T-helper 1 cell treated with Interleukin-12 subunit alpha and Interleukin-12 subunit beta and Interleukin-4 antibody, amounts not matched to agents 30 μg/mL and 1 μg/mL, for 36 hours (primary cell): ENCODE measurements around the gene PDZD7.
"Not testable (repeated sequence)": the region's sequence is repeated elsewhere in the genome, so short reads cannot be mapped to it uniquely, and the experiment has no call there.

ENCODE experiments used
- H3K27ac Mint-ChIP-seq: one replicate; pipeline ENCODE4 v1.8.0; 2021; ENCODE audit warnings: mild to moderate bottlenecking, mixed read lengths
- H3K27me3 Mint-ChIP-seq: one replicate; pipeline ENCODE4 v1.8.0; 2021; ENCODE audit warnings: low read depth, mixed read lengths
- H3K36me3 Mint-ChIP-seq: one replicate; pipeline ENCODE4 v1.8.0; 2021; ENCODE audit warnings: low read depth, mixed read lengths
- H3K4me1 Mint-ChIP-seq: one replicate; pipeline ENCODE4 v1.8.0; 2021; ENCODE audit warnings: low read depth, mixed read lengths
- H3K4me3 Mint-ChIP-seq: one replicate; pipeline ENCODE4 v1.8.0; 2021; ENCODE audit warnings: mild to moderate bottlenecking, moderate library complexity, mixed read lengths
- H3K9me3 Mint-ChIP-seq: one replicate; pipeline ENCODE4 v1.8.0; 2021; ENCODE audit warnings: mixed read lengths

The PDZD7 gene

DNA sequence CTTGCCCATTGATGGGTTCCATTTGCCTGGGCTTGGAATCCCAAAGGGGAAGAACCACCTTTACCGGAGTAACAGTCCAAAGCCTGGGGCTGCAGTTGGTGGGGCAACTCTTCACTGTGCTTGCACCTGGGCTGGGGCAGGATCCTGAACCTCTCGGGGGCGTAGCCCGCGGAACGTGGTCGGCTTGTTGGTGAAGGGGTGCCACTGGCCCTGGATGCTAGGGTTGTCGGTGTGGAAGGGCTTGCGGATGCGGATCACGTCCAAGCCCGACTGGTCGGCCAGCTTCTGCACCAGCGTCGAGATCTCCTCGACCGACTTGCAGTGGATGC, 44.3 kb downstream of the PDZD7 start:
- peak overlapping the region; percentile 98 for H3K4me3 Mint-ChIP-seq
- peak overlapping the region; percentile 15 for H3K27ac Mint-ChIP-seq
- no peaks in the 10 kb centered on the region for H3K27me3 Mint-ChIP-seq
- peaks cover 21% of the 10 kb centered on the region for H3K36me3 Mint-ChIP-seq
- H3K4me1 Mint-ChIP-seq, result peaks cover 18% of the 10 kb centered on the region
- no peaks in the 10 kb centered on the region for H3K9me3 Mint-ChIP-seq

- no peak overlapping the region for H3K27ac Mint-ChIP-seq
- H3K9me3 Mint-ChIP-seq, result no peaks in the 10 kb centered on the region
- H3K4me1 Mint-ChIP-seq, result peaks cover 18% of the 10 kb centered on the region
- H3K4me3 Mint-ChIP-seq, result no peak overlapping the region
- no peaks in the 10 kb centered on the region for H3K27me3 Mint-ChIP-seq
- H3K36me3 Mint-ChIP-seq, result peaks cover 14% of the 10 kb centered on the region
These were observed 45.6 kb downstream of the PDZD7 start for GRCh38 chr10:100985336-100985735.

DNA sequence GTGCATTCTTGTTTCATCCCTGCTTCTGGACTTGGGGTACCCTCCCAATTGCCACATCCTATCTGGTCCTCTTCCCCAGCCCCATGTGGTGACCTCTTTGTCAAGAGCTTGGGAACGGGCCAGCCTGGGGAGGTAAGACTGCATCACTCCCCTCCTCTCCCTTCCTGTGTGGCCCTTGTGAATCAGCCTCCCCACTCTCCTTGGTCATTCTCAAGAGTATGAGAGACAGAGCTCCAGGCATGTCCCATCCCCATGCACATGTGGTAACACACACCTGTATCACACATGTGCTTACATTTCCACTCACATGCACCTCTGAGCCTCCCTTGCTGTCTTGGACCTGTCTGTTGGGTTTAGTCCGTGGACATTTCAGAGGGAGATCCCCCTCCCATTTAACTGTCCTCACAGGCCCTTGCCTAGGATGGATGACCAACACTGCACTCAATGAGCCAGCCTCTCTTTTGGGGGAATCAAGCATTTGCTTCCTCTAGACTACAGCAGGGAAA, 46.2 kb downstream of the PDZD7 start:
- no peaks in the 10 kb centered on the region for H3K27me3 Mint-ChIP-seq
- H3K9me3 Mint-ChIP-seq, result no peaks in the 10 kb centered on the region
- peaks cover 13% of the 10 kb centered on the region for H3K36me3 Mint-ChIP-seq
- peaks cover 18% of the 10 kb centered on the region for H3K4me1 Mint-ChIP-seq
- no peak overlapping the region for H3K27ac Mint-ChIP-seq
- H3K4me3 Mint-ChIP-seq, result no peak overlapping the region

- Mint-ChIP-seq H3K36me3 (peaks cover 13% of the 10 kb centered on the region), H3K27me3 (no peaks in the 10 kb centered on the region), H3K9me3 (no peaks in the 10 kb centered on the region), H3K4me1 (peaks cover 14% of the 10 kb centered on the region), H3K4me3 (no peak overlapping the region), H3K27ac (no peak overlapping the region)
These were observed 46.9 kb downstream of the PDZD7 start for GRCh38 chr10:100983868-100984671.

DNA sequence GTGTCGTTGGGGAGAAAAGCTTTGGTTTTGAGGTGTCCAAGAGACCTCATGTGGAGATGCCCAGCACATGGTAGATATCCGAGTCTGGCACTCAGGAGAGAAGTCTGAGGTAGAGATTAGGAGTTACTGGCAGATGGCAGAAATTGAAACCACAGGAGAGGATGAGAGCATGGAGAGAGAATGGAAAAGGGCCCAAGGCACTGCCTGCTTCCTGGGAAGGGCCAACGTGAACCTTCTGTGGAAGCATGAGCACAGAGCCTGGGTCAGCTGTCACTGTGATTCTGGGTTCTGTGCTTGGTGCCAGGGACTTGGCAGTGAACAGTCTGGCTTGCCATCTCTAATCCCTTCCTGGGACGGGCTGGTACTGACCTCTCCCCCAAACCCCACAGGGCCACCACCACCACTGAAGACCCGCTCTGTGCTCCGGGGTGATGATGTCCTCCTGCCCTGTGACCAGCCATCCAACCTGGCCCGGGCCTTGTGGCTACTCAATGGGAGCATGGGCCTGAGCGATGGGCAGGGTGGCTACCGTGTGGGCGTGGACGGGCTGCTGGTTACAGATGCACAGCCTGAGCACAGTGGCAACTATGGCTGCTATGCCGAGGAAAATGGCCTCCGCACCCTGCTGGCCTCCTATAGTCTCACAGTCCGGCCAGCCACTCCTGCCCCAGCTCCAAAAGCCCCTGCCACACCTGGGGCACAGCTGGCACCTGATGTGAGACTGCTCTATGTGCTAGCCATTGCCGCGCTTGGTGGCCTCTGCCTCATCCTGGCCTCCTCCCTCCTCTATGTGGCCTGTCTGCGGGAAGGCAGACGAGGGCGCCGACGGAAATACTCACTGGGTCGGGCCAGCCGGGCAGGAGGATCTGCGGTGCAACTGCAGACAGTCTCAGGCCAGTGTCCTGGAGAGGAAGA, 47.8 kb downstream of the PDZD7 start:
- no peaks in the 10 kb centered on the region for H3K27me3 Mint-ChIP-seq
- no peak overlapping the region for H3K27ac Mint-ChIP-seq
- H3K9me3 Mint-ChIP-seq, result no peaks in the 10 kb centered on the region
- peaks cover 14% of the 10 kb centered on the region for H3K4me1 Mint-ChIP-seq
- H3K36me3 Mint-ChIP-seq, result peaks cover 13% of the 10 kb centered on the region
- H3K4me3 Mint-ChIP-seq, result no peak overlapping the region

DNA sequence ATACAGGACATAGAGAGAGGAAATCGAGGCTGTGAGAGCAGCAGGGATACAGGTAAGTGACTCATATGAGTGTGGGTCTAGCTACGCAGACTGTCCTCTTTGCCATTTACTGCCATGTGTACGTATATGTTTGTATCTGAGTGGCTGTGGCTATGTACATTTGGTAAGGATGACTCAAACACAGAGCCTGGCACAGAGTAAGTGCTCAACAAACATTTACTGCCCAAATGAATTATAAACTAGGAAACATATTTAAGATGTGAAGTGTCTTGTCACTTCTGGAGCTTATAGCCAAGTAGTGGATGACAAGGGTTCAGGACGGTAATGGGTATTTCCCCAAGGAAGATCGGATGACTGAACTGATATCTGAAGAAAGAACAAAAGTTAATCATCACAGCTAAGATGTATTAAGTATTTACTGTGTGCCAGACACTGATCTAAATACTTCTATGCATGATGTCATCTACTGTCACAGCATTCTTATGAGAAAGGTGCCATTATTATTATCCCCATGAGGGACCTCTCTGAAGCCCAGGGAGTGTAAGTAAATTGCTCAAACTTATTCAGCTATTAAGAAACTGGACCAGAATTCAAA, 49.7 kb downstream of the PDZD7 start:
- Mint-ChIP-seq H3K27ac (no peak overlapping the region), H3K4me1 (peaks cover 6% of the 10 kb centered on the region), H3K27me3 (no peaks in the 10 kb centered on the region), H3K9me3 (no peaks in the 10 kb centered on the region), H3K36me3 (peaks cover 5% of the 10 kb centered on the region), H3K4me3 (no peak overlapping the region)

DNA sequence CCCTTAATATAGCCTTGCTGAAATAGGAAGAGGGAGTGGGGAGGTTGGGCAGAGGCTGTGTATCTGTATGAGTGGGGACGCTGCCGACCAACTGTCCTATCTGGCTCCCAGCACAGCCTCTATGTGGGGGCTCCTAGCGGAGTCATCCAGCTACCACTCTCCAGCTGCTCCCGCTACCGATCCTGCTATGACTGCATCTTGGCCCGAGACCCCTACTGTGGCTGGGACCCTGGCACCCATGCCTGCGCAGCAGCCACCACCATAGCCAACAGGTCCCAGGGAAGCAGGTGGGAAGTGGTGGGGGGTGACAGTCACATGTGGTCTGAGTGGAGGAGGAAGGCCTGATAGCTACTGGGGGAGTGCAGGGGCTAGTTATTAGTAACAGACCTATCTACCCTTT, 50.2 kb downstream of the PDZD7 start:
- H3K36me3 Mint-ChIP-seq, result peaks cover 5% of the 10 kb centered on the region
- no peak overlapping the region for H3K4me3 Mint-ChIP-seq
- no peak overlapping the region for H3K27ac Mint-ChIP-seq
- H3K4me1 Mint-ChIP-seq, result peaks cover 3% of the 10 kb centered on the region
- H3K27me3 Mint-ChIP-seq, result no peaks in the 10 kb centered on the region
- no peaks in the 10 kb centered on the region for H3K9me3 Mint-ChIP-seq

DNA sequence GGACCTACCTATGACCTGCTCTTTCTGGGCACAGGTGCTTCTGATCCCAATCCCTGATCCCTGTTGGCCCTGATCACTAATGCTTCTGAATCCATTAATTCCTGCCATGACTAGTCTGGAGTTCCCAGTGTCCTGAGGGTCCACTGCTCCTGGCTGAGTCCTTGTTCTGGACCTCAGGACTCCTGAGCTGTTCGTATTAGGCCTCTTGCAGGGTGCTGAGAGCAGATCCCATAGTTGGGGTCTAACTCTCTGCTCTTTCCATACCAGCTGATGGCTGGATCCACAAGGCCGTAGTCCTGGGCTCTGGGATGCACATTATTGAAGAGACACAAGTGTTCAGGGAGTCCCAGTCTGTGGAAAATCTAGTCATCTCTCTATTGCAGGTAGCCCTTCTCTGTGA, 50.6 kb downstream of the PDZD7 start:
- Mint-ChIP-seq H3K27me3 (no peaks in the 10 kb centered on the region), H3K36me3 (peaks cover 5% of the 10 kb centered on the region), H3K9me3 (no peaks in the 10 kb centered on the region), H3K4me3 (no peak overlapping the region), H3K27ac (no peak overlapping the region), H3K4me1 (no peaks in the 10 kb centered on the region)

DNA sequence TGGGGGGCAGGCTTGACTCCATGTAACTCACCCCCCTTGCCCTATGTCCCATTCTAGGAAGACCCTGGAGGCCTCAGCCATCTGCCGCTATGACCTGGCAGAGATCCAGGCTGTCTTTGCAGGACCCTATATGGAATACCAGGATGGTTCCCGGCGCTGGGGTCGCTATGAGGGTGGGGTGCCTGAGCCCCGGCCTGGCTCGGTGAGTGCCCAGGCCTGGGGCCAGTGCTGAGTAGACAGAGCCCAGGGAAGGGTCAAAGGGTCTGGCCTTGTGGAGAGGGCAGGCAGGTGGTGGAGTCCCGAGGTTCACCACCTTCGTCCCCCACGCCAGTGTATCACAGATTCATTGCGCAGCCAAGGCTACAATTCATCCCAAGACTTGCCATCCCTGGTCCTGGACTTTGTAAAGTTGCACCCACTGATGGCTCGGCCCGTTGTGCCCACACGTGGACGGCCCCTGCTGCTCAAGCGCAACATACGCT, 51.1 kb downstream of the PDZD7 start:
- H3K27ac Mint-ChIP-seq, result no peak overlapping the region
- H3K4me1 Mint-ChIP-seq, result no peaks in the 10 kb centered on the region
- H3K9me3 Mint-ChIP-seq, result no peaks in the 10 kb centered on the region
- H3K36me3 Mint-ChIP-seq, result peaks cover 2% of the 10 kb centered on the region
- no peak overlapping the region for H3K4me3 Mint-ChIP-seq
- H3K27me3 Mint-ChIP-seq, result no peaks in the 10 kb centered on the region

DNA sequence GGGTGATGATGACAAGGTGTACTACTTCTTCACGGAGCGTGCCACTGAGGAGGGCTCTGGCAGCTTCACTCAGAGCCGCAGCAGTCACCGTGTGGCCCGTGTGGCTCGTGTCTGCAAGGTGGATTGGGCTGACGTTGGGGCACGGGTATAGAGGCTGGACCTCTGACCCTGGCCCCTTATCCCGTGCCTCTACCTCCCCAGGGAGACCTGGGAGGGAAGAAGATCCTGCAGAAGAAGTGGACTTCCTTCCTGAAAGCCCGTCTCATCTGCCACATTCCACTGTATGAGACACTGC, 52.1 kb downstream of the PDZD7 start:
- Mint-ChIP-seq H3K36me3 (peaks cover 2% of the 10 kb centered on the region), H3K4me3 (no peak overlapping the region), H3K4me1 (no peaks in the 10 kb centered on the region), H3K9me3 (no peaks in the 10 kb centered on the region), H3K27ac (no peak overlapping the region), H3K27me3 (no peaks in the 10 kb centered on the region)

GRCh38 chr10:100978121-100978900, 52.6 kb downstream of the PDZD7 start:
- Mint-ChIP-seq H3K27ac (no peak overlapping the region), H3K4me1 (no peaks in the 10 kb centered on the region), H3K4me3 (no peak overlapping the region), H3K36me3 (peaks cover 2% of the 10 kb centered on the region), H3K9me3 (no peaks in the 10 kb centered on the region), H3K27me3 (no peaks in the 10 kb centered on the region)

DNA sequence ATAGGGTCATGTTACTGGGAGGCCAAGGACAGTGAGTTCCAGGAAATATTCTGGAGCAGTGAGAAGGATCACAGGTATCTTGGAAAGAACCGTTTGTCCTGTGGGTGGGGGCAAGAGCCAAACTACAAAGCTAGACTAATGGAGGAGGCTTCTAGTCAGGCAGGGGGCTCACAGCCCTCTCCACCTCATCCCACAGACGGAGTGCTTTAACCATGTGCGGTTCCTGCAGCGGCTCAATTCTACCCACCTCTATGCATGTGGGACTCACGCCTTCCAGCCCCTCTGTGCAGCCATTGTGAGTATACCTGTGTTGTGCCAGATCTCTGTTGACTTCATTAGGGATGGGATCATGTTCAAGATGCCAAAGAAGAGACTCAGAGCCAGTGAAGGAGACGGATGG, 53.5 kb downstream of the PDZD7 start:
- H3K9me3 Mint-ChIP-seq, result no peaks in the 10 kb centered on the region
- H3K4me3 Mint-ChIP-seq, result no peak overlapping the region
- no peaks in the 10 kb centered on the region for H3K4me1 Mint-ChIP-seq
- no peaks in the 10 kb centered on the region for H3K27me3 Mint-ChIP-seq
- H3K36me3 Mint-ChIP-seq, result peaks cover 2% of the 10 kb centered on the region
- no peak overlapping the region for H3K27ac Mint-ChIP-seq

- H3K27ac Mint-ChIP-seq, result no peak overlapping the region
- H3K36me3 Mint-ChIP-seq, result peaks cover 2% of the 10 kb centered on the region
- H3K27me3 Mint-ChIP-seq, result no peaks in the 10 kb centered on the region
- no peaks in the 10 kb centered on the region for H3K4me1 Mint-ChIP-seq
- no peak overlapping the region for H3K4me3 Mint-ChIP-seq
- H3K9me3 Mint-ChIP-seq, result no peaks in the 10 kb centered on the region
These were observed 54.0 kb downstream of the PDZD7 start for GRCh38 chr10:100976906-100977305.

DNA sequence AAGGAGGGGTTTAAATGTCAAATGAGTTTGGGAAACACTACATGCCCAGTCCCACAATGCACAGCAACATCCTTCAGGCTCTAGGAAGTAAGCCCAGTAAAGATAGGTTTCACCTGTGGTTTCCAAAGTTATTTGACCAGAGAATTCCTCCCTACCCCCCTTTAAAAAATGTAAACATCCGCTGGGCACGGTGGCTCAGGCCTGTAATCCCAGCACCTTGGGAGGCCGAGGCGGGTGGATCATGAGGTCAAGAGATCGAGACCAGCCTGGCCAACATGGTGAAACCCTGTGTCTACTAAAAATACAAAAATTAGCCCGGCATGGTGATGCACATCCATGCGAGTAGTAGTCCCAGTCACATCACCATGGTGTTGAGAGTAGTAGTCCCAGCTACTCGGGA, 55.5 kb downstream of the PDZD7 start:
- H3K27me3 Mint-ChIP-seq, H3K36me3 Mint-ChIP-seq: not testable (repeated sequence)

More for the DNA sequence above, 55.5 kb downstream of the PDZD7 start:
- H3K9me3 Mint-ChIP-seq, H3K4me1 Mint-ChIP-seq, H3K27ac Mint-ChIP-seq, H3K4me3 Mint-ChIP-seq: not testable (repeated sequence)
